Stimulated activated naive B cell treated with anti-CD40 and anti-IgM and Interleukin-4, amounts not matched to agents 10 μg/mL and 1 μg/mL and 100 μg/mL, for 72 hours (primary cell): ENCODE measurements around the gene FAXDC2.
A peak's percentile ranks its signal among the peaks of the same experiment; 100 is the strongest.
"Not testable (repeated sequence)": the region's sequence is repeated elsewhere in the genome, so short reads cannot be mapped to it uniquely, and the experiment has no call there.

ENCODE experiments used
- ATAC-seq, 2 donors: fragments of 150-1000 bp; cut with Tn5 transposase; replicated peaks; 2 replicates each; pipeline ENCODE4 v1.10.0; 2021; ENCODE audit warnings: moderate library complexity in 1 of 2
- DNase-seq: peaks from one replicate; pipeline ENCODE4 v3.0.0; 2021
- H3K27ac Mint-ChIP-seq: one replicate; pipeline ENCODE4 v1.8.0; 2022; ENCODE audit warnings: mild to moderate bottlenecking, mixed read lengths
- H3K27me3 Mint-ChIP-seq, 2 donors: one replicate each; pipeline ENCODE4 v1.8.0; 2022; ENCODE audit warnings: mixed read lengths in 2 of 2
- H3K36me3 Mint-ChIP-seq, 2 donors: one replicate each; pipeline ENCODE4 v1.8.0; 2022; ENCODE audit warnings: mixed read lengths in 2 of 2, mild to moderate bottlenecking in 1 of 2
- H3K4me1 Mint-ChIP-seq, 2 donors: one replicate each; pipeline ENCODE4 v1.8.0; 2022; ENCODE audit warnings: mixed read lengths in 2 of 2, mild to moderate bottlenecking in 1 of 2
- H3K4me3 Mint-ChIP-seq, 2 donors: one replicate each; pipeline ENCODE4 v1.8.0; 2022; ENCODE audit warnings: mild to moderate bottlenecking in 2 of 2, mixed read lengths in 2 of 2, moderate library complexity in 1 of 2
- H3K9me3 Mint-ChIP-seq, 2 donors: one replicate each; pipeline ENCODE4 v1.8.0; 2022; ENCODE audit warnings: mixed read lengths in 2 of 2, mild to moderate bottlenecking in 1 of 2

FAXDC2 gene

DNA sequence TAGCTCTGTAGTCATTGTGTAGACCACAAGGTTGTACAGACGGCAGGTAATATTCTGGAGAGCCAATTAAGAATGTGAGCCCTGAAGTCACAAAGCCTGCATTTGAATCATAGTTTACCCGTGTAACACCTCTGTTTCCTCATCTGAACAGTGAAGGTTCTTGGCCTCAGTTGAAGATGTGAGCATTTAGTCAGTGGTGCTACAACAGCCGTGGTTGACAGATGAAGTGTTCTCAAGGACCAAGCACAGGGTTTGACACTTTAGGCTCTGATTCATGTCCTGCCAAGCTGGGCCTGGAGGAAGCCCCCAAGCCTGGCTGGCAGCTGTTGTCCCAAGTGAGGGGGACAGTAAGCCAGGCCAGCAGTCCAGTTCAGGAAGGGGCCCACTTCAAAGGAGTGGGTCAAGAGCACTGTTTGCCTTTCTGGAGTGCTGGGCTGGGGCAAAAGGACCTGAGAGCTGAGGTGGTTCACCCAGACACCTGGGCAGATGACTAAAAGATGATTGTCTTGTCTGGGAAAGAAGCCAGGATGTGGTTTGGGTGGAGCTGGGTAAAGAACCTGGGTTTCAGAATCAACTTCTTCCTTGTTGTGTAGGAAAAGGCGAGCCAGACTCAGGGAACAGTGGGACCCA lies 20.7 kb downstream of the FAXDC2 start:
- DNase-seq, result no peak
- no peaks in the 10 kb centered on the region for H3K27me3 Mint-ChIP-seq
- H3K27ac Mint-ChIP-seq, result no peak overlapping the region
- no peak overlapping the region for H3K4me3 Mint-ChIP-seq
- H3K36me3 Mint-ChIP-seq, result peaks cover 24 to 49% of the 10 kb centered on the region in 2 donors
- H3K9me3 Mint-ChIP-seq, result no peaks in the 10 kb centered on the region
- peaks cover 0 to 9% of the 10 kb centered on the region in 2 donors for H3K4me1 Mint-ChIP-seq
- ATAC-seq, result no peak

DNA sequence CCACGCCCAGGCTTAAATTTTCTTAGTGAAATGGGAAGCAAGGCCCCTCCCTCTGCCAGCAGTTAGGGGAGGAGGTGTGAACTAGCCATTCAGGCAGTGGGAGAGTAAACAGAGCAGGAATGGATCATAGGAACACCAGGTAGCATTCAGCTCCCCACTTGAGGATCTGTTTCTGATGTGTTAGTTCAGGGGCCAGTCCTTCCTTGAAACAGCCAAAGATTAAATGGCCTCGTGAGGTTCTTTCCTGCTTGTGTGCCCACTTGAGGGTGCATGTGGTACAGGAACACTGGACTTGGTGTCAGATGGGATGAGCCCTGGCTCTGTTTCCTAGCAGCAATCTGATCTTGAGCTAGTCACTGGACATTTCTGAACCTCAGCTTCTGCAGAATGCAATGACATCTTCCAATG lies 21.2 kb downstream of the FAXDC2 start:
- H3K4me1 Mint-ChIP-seq, result peaks cover 0 to 7% of the 10 kb centered on the region in 2 donors
- no peaks in the 10 kb centered on the region for H3K9me3 Mint-ChIP-seq
- no peak overlapping the region for H3K4me3 Mint-ChIP-seq
- no peak overlapping the region for H3K27ac Mint-ChIP-seq
- no peaks in the 10 kb centered on the region for H3K27me3 Mint-ChIP-seq
- ATAC-seq (no peak), DNase-seq (no peak)
- H3K36me3 Mint-ChIP-seq, result peaks cover 22 to 51% of the 10 kb centered on the region in 2 donors

DNA sequence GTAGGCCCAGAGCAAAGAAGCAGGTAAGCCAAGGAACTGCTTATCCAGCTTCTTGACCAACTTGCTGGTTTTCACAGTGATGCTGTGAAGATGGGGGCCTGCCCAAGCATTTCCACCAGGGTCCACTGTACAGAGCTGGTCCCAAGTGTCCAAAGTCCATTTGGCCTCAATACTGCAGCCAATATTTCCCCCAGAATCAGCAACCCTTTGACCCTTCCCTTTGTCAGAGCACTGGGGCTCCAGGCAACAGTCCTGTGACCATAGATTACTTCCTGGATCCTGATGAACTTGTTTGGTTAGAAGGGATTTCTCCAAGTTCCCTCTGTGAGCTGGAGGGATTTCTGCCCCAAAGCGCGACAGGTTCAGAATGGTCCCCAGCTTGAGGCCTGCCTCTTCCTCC lies 26.3 kb downstream of the FAXDC2 start:
- Mint-ChIP-seq H3K27ac (no peak overlapping the region), H3K9me3 (no peaks in the 10 kb centered on the region), H3K4me3 (no peak overlapping the region), H3K36me3 (peaks cover 55 to 67% of the 10 kb centered on the region in 2 donors), H3K4me1 (peaks cover 0 to 5% of the 10 kb centered on the region in 2 donors), H3K27me3 (no peaks in the 10 kb centered on the region)
- DNase-seq, result no peak
- ATAC-seq, result no peak

DNA sequence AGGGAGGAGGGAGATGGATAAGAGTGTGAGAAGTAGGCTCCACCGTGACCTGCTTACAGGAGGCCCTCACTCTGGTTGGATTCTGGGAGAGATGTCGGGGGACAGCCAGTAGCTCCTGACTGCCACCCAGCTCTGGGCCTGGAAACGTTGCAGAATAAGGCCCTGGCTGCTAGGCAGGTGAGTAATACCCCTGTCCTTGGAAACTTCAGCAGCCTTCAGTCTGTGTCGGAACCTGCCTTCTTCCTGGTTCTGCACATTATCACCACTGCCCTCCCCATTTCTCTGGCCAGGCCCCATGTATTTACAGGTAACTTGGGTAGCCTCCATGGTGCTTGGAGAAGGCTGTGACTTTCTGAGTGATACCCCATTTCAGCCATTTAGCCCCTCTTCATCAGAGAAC lies 26.8 kb downstream of the FAXDC2 start:
- H3K9me3 Mint-ChIP-seq, result no peaks in the 10 kb centered on the region
- H3K27me3 Mint-ChIP-seq, result no peaks in the 10 kb centered on the region
- H3K4me1 Mint-ChIP-seq, result peaks cover 0 to 7% of the 10 kb centered on the region in 2 donors
- no peak overlapping the region for H3K4me3 Mint-ChIP-seq
- ATAC-seq (no peak), DNase-seq (no peak)
- peaks cover 58 to 70% of the 10 kb centered on the region in 2 donors for H3K36me3 Mint-ChIP-seq
- H3K27ac Mint-ChIP-seq, result peak overlapping the region; percentile 65

DNA sequence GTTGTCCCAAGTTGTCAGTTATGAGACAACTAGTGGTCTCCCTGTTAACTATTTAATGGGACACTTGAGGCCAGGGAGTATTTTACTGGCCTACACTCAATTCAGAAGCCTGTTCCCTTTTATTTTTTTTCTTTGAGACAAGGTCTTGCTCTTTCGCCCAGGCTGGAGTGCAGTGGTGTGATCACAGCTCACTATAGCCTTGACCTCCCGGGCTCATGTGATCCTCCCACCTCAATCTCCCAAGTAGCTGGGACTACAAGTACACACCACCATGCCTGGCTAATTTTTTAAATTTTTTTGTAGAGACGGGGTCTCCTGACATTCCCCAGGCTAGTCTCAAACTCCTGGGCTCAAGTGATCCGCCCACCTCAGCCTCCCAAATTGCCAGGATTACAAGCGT lies 27.5 kb downstream of the FAXDC2 start:
- DNase-seq, H3K4me3 Mint-ChIP-seq, H3K27me3 Mint-ChIP-seq, H3K4me1 Mint-ChIP-seq, H3K27ac Mint-ChIP-seq, H3K9me3 Mint-ChIP-seq, ATAC-seq: not testable (repeated sequence)
- peaks cover 52 to 66% of the 10 kb centered on the region in 2 donors for H3K36me3 Mint-ChIP-seq

DNA sequence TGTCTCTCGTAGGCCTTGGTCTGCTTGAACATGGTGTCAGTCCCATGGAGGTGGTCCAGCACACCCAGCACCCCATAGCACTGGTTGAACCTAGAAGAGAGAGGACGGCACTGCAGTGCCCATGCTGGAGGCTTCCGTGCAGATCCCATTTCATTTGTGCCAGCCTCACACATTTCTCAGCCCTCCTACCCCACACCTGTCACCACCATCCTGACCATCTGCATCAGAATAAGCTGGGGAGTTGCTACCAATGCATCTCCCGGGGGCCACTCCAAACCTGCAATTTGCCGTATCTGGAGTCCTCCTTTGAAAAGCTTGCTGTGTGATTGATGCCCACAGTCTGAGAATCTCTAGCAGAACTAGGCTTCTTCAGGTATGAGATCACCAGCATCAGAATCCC lies 30.0 kb downstream of the FAXDC2 start:
- no peak for ATAC-seq
- no peaks in the 10 kb centered on the region for H3K9me3 Mint-ChIP-seq
- no peak for DNase-seq
- no peak overlapping the region for H3K4me3 Mint-ChIP-seq
- no peaks in the 10 kb centered on the region for H3K27me3 Mint-ChIP-seq
- peaks cover 61 to 76% of the 10 kb centered on the region in 2 donors for H3K36me3 Mint-ChIP-seq
- H3K4me1 Mint-ChIP-seq, result peaks cover 6 to 11% of the 10 kb centered on the region in 2 donors
- H3K27ac Mint-ChIP-seq, result peak overlapping the region; percentile 81

DNA sequence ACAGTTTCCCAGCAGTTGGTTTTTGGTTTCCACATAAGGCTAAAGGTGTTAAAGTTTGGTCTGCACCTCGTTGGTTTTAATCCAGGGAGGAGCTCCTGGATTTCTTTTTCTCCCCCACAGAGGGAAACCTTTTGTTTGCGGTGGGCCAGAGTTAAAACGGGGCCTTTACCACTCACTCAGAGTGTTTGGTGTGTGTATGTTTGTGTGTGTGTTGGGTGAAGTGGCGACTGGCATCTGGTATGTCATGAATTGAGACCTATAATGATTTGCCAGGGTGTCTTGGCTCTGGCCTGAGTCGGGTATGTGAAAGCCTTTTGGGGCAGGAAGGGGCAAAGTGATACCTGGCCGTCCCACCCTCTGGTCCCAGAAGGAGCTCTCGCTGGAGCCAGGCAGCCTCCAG lies 30.9 kb downstream of the FAXDC2 start:
- Mint-ChIP-seq H3K4me1 (peaks cover 6 to 12% of the 10 kb centered on the region in 2 donors), H3K36me3 (peaks cover 70 to 82% of the 10 kb centered on the region in 2 donors), H3K27ac (peak overlapping the region; percentile 42), H3K27me3 (no peaks in the 10 kb centered on the region), H3K4me3 (no peak overlapping the region), H3K9me3 (no peaks in the 10 kb centered on the region)
- DNase-seq (no peak), ATAC-seq (no peak)

DNA sequence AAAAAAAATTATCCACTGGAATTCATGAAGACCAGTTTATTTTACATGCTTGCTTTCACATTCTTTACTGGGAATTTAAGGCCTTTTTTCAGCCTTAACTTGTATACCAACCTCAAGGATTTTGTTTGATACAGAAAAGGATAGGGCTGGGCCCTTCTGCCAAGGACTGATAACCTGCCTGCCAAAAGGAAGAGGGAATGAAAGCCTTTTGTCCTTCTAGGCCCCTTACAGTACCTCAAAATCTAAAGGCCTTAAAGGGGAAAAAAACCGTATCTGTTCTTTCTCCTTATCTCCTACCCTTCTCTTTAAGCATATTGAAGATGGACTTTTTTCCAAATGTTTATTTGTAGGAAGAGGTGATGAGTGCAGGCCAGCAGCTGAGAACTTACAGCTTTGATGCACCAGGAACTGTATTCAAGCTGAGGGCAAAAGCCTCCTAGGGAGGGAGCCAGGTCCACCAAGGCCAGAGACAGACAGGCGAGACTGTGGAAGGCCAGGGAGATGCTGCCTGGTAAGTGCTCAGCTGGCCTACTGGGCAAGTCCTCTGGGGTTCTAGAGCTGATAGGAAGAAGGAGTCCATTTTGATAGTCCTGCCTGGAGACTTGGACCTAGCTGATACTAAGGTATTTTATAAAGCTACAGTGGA lies 31.8 kb downstream of the FAXDC2 start:
- ATAC-seq (no peak), DNase-seq (no peak)
- Mint-ChIP-seq H3K27ac (peak overlapping the region; percentile 49), H3K9me3 (no peaks in the 10 kb centered on the region), H3K27me3 (no peaks in the 10 kb centered on the region), H3K36me3 (peaks cover 68 to 81% of the 10 kb centered on the region in 2 donors), H3K4me3 (no peak overlapping the region), H3K4me1 (peaks cover 6 to 12% of the 10 kb centered on the region in 2 donors)

DNA sequence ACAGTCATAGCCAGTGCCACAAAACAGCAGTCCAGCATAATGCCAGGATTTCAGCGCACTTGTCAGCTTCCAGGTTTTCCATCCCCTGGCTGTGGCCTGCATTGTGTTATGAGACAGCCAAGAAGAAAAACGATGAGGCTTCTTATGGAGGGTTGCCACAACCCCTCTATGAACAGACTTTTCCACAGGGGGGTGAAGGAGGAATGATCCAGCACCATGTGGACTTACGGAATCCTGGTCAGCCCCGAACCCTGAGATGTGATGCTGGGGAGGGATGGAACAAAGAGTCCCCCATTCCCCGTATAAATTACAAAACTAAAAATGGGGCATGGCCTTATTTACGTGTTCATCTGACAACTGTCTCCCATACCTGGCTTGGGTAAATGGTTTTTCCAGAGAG lies 32.6 kb downstream of the FAXDC2 start:
- no peaks in the 10 kb centered on the region for H3K27me3 Mint-ChIP-seq
- peaks cover 66 to 79% of the 10 kb centered on the region in 2 donors for H3K36me3 Mint-ChIP-seq
- peaks cover 12 to 18% of the 10 kb centered on the region in 2 donors for H3K4me1 Mint-ChIP-seq
- no peaks in the 10 kb centered on the region for H3K9me3 Mint-ChIP-seq
- no peak overlapping the region for H3K27ac Mint-ChIP-seq
- no peak for ATAC-seq
- no peak overlapping the region for H3K4me3 Mint-ChIP-seq
- DNase-seq, result no peak

DNA sequence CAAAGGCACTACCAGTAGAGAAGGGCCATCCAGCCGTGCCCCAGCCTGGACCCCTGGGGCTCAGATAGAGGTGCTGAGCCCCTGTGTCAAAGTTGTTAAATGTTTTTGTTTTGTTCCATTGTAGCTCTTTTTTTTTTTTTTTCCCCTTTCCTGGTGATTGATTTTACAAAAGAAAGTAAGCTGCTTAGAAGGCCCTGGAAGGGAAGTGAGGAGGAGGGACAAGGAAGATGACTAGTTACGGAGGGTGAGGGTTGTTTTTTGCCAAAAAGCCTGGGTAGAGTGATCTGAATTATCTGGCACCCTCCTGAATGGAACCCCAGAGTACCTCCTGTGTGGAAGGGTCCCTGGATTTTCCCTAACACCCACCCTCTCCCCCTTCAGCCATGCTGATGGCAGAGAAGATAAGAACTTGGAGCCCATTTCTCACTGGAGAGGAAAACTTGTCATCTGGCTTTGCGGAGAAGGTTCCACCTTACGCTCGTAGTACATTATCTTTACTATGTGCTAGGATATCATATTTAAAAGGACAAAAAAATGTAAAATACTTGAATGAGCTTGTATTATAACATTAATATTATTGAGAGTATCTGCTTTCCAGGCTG lies 33.4 kb downstream of the FAXDC2 start:
- Mint-ChIP-seq H3K27me3 (no peaks in the 10 kb centered on the region), H3K4me1 (peaks cover 15 to 26% of the 10 kb centered on the region in 2 donors), H3K9me3 (no peaks in the 10 kb centered on the region), H3K4me3 (no peak overlapping the region), H3K27ac (no peak overlapping the region), H3K36me3 (peaks cover 70 to 80% of the 10 kb centered on the region in 2 donors)
- no peak for DNase-seq
- ATAC-seq, result no peak

DNA sequence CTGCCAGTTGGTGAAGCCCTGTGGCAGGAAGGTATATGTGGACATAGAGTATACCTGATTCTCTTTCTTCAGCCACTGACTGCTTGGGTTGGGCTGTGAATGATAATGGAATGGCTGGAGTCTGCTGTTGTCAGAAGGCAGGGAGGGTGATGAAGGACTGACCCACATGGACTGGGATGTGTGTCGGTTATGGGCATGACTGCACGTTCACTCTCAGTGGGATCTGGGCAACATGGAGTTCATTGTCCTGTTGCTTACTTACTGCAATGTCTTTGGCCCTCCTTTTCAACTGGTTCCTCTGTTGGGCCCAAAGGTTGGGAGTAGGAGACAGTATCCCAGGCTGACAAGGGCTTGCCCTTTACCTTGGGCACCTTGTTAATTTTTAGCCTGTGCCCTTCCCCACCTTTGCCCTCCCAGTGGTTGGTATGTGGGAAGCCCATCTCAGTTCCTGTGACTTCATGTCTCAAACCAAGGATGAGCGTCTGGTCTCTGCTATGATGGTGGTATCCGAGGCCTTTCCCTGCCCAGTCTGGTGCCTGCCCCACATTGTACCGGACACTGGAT lies 34.6 kb downstream of the FAXDC2 start:
- Mint-ChIP-seq H3K4me1 (peaks cover 21 to 37% of the 10 kb centered on the region in 2 donors), H3K36me3 (peaks cover 62 to 78% of the 10 kb centered on the region in 2 donors), H3K9me3 (no peaks in the 10 kb centered on the region), H3K4me3 (no peak overlapping the region), H3K27ac (peak overlapping the region; percentile 34), H3K27me3 (no peaks in the 10 kb centered on the region)
- no peak for DNase-seq
- ATAC-seq, result no peak

DNA sequence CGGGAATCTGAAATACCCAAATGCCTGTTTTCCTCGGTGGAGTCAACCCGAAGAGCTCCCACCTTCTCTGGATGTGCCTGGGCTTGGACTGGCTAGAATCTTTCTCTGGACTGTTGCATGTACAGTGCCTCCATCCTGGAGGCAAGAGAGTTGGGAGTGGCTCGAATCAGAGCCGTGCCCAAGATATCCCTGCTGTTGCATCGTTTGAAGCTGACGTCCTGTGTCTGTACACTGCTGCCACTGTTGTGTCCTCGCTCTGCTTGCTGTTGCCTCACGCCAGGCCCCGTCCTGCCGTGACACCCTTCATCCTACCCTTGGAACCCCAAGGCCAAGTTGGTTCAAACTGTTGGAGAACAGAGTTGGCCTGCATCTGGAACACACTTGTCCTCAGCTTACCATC lies 35.4 kb downstream of the FAXDC2 start:
- H3K4me1 Mint-ChIP-seq, result peaks cover 21 to 37% of the 10 kb centered on the region in 2 donors
- no peak overlapping the region for H3K4me3 Mint-ChIP-seq
- no peaks in the 10 kb centered on the region for H3K9me3 Mint-ChIP-seq
- H3K27me3 Mint-ChIP-seq, result no peaks in the 10 kb centered on the region
- DNase-seq (no peak), ATAC-seq (no peak)
- peaks cover 57 to 71% of the 10 kb centered on the region in 2 donors for H3K36me3 Mint-ChIP-seq
- H3K27ac Mint-ChIP-seq, result peak overlapping the region; percentile 82

DNA sequence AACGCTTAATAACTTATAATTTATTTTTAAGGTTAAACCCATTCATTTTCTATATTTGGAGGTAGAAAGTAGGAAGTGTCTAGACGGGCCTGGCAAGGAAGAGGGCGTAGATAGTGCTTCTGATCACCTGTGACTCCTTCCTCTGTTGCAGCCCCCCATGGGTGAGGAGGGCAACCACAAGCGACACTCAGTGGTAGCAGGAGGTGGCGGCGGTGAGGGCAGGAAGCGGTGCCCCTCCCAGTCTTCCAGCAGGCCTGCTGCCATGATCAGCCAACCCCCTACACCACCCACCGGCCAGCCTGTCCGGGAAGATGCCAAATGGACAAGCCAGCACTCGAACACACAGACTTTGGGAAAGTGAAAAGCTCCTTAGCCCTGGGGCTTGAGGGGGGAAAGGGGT lies 36.7 kb downstream of the FAXDC2 start:
- ATAC-seq, result peak in 1 of 2 donors; percentile 44
- no peaks in the 10 kb centered on the region for H3K27me3 Mint-ChIP-seq
- no peak overlapping the region for H3K4me3 Mint-ChIP-seq
- peaks cover 19 to 37% of the 10 kb centered on the region in 2 donors for H3K4me1 Mint-ChIP-seq
- no peak for DNase-seq
- peaks cover 50 to 66% of the 10 kb centered on the region in 2 donors for H3K36me3 Mint-ChIP-seq
- H3K9me3 Mint-ChIP-seq, result no peaks in the 10 kb centered on the region
- peak overlapping the region; percentile 25 for H3K27ac Mint-ChIP-seq

DNA sequence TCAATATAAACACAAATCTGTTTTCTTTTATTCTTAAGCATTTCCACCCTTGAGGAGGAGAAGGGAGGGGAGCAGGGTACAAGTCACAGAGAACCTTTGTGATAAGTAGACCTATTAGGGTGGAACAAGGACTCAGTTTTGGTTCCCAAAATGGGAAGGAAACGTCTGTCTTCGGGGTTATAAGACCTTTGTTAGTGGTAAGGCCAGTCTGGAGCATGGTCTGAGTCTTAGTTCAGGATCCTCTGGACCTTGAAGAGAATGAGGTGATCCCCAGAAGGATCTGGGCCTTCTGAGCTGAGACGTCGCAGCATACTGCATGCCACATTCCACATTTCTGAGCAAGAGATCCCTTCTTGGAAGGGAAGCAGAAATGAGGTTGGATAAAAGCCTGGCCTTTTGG lies 37.2 kb downstream of the FAXDC2 start:
- peaks cover 54 to 68% of the 10 kb centered on the region in 2 donors for H3K36me3 Mint-ChIP-seq
- no peaks in the 10 kb centered on the region for H3K9me3 Mint-ChIP-seq
- H3K27me3 Mint-ChIP-seq, result no peaks in the 10 kb centered on the region
- H3K4me3 Mint-ChIP-seq, result no peak overlapping the region
- no peak for DNase-seq
- peaks cover 18 to 37% of the 10 kb centered on the region in 2 donors for H3K4me1 Mint-ChIP-seq
- peak; percentile 63 to 72 for ATAC-seq
- H3K27ac Mint-ChIP-seq, result peak overlapping the region; percentile 47
